ENCODE data around the gene KAT6B.

DNA sequence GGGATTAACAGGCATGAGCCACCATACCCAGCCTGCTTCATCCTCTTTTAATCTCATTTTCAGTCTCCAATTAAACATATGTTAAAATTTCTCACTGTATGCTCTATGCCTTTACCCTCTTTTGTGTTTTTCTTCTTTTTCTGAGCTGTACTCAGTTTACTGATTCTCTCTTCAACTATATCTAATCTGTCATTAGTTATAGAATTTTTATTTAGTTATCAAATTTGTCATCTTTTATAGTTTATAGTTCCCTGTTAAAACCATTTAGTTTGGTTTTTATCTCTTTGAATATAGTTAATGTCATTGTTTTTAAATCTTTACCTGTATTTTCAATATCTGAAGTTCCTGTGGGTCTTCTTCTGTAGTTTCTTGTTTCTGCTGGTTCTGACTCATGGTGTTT is 93.3 kb downstream of the KAT6B start:
- TF ChIP-seq, protein P1, sequence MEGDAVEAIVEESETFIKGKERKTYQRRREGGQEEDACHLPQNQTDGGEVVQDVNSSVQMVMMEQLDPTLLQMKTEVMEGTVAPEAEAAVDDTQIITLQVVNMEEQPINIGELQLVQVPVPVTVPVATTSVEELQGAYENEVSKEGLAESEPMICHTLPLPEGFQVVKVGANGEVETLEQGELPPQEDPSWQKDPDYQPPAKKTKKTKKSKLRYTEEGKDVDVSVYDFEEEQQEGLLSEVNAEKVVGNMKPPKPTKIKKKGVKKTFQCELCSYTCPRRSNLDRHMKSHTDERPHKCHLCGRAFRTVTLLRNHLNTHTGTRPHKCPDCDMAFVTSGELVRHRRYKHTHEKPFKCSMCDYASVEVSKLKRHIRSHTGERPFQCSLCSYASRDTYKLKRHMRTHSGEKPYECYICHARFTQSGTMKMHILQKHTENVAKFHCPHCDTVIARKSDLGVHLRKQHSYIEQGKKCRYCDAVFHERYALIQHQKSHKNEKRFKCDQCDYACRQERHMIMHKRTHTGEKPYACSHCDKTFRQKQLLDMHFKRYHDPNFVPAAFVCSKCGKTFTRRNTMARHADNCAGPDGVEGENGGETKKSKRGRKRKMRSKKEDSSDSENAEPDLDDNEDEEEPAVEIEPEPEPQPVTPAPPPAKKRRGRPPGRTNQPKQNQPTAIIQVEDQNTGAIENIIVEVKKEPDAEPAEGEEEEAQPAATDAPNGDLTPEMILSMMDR (IDR thresholded peaks at IDR 0.05): no peak
- no peak for TF ChIP-seq POLR2AphosphoS5 (IDR thresholded peaks at IDR 0.05)
- no peak for TF ChIP-seq POLR2A (IDR thresholded peaks at IDR 0.05; ENCODE audit: low read depth)
